A549 (cell line): ENCODE measurements around the gene TP53BP1. TPM values are rescaled to one million over a fixed set of nuclear protein-coding genes. Genes with fewer than 3 reads are reported as not detected.

ENCODE experiments used
- ATAC-seq, 2 experiments: fragments of 200-7000 bp in 1 of 2; fragments of >200 bp in 1 of 2; cut with Nextera tagmentation in 1 of 2; cut with Tn5 transposase in 1 of 2; 3 replicates each; pipeline versions ENCODE4 v1.8.0 to v1.9.1; 2018 to 2020; ENCODE audit warnings: mild to moderate bottlenecking in 1 of 2, moderate library complexity in 1 of 2
- CTCF ChIA-PET: fragments of 300-600 bp; sonication (Branson Sonifier 250); formaldehyde crosslinking; extraction: SDS; loops from one replicate; lab custom pipeline; 2021; ENCODE audit warnings: antibody characterized with exemption, inconsistent platforms; lab: Yijun Ruan, JAX
- POLR2A ChIA-PET: fragments of 350-600 bp; formaldehyde crosslinking; extraction: SDS; loops from one replicate; lab custom pipeline; 2021; ENCODE audit warnings: antibody characterized with exemption, inconsistent platforms; lab: Yijun Ruan, JAX
- DNase-seq, 2 experiments: peaks; one replicate each; pipeline versions ENCODE4 v3.0.0 to v3.0.0-alpha.2; 2011 to 2016; ENCODE audit warnings: low read depth in 1 of 2, low spot score in 1 of 2
- FAIRE-seq: peaks from 2 replicates; lab custom pipeline; 2011; peaks lifted over from hg19 to GRCh38; lab: Jason Lieb, UNC
- H3K27ac ChIP-seq, 2 experiments: fragments of >200 bp; sonication (Bioruptor Twin); formaldehyde crosslinking; 3 replicates each; pipeline ENCODE4 v1.5.1; 2016 to 2017
- H3K4me1 ChIP-seq: fragments of >200 bp; sonication (Bioruptor Twin); formaldehyde crosslinking; 3 replicates; pipeline ENCODE4 v1.6.1; 2016
- H3K4me2 ChIP-seq: fragments of >200 bp; sonication (Bioruptor Twin); formaldehyde crosslinking; 3 replicates; pipeline ENCODE4 v1.6.1; 2016
- H3K4me3 ChIP-seq: fragments of >200 bp; sonication (Bioruptor Twin); formaldehyde crosslinking; 3 replicates; pipeline ENCODE4 v1.5.1; 2016
- H3K9me3 ChIP-seq: fragments of >200 bp; sonication (Bioruptor Twin); formaldehyde crosslinking; 3 replicates; pipeline ENCODE4 v1.6.1; 2016
- CBX8 ChIP-seq: fragments of 200-600 bp; sonication (generic); IDR thresholded peaks from 2 replicates; pipeline ENCODE4 v1.6.1; 2016
- CHD4 ChIP-seq: fragments of 200-600 bp; sonication (generic); IDR thresholded peaks from 2 replicates; pipeline ENCODE4 v1.6.1; 2016; ENCODE audit warnings: antibody characterized with exemption, mild to moderate bottlenecking, borderline replicate concordance
- FOSB ChIP-seq: fragments of 250-450 bp; sonication (Bioruptor Pico); IDR thresholded peaks from 2 replicates; pipeline ENCODE4 v1.5.0; 2020; ENCODE audit warnings: mild to moderate bottlenecking, moderate library complexity
- GATA3 ChIP-seq: IDR thresholded peaks from 2 replicates; pipeline ENCODE4 v1.6.1; 2012; ENCODE audit warnings: borderline replicate concordance
- HDAC2 ChIP-seq: fragments of 200-600 bp; sonication (generic); IDR thresholded peaks from 2 replicates; pipeline ENCODE4 v1.6.1; 2016
- HEYL ChIP-seq: fragments of 250-450 bp; sonication (Bioruptor Pico); IDR thresholded peaks from 2 replicates; pipeline ENCODE4 v1.8.0; 2021; ENCODE audit warnings: mild to moderate bottlenecking, moderate library complexity
- HOXB13 ChIP-seq: fragments of 250-450 bp; sonication (Bioruptor Pico); IDR thresholded peaks from 2 replicates; pipeline ENCODE4 v1.5.0; 2020; ENCODE audit warnings: low read depth, mild to moderate bottlenecking, moderate library complexity
- MAZ ChIP-seq: fragments of 150-350 bp; IDR thresholded peaks from 2 replicates; pipeline ENCODE4 v1.6.1; 2014; ENCODE audit warnings: antibody characterized with exemption, low read depth, low read length, borderline replicate concordance
- PHF8 ChIP-seq: fragments of 200-600 bp; sonication (generic); IDR thresholded peaks from 2 replicates; pipeline ENCODE4 v1.6.1; 2016; ENCODE audit warnings: low read depth, mild to moderate bottlenecking, antibody characterized with exemption, moderate library complexity, borderline replicate concordance
- POLR2A ChIP-seq: IDR thresholded peaks from 2 replicates; pipeline ENCODE4 v1.6.1; 2012; ENCODE audit warnings: mild to moderate bottlenecking, low read length
- POLR2AphosphoS2 ChIP-seq: conservative IDR thresholded peaks from 2 replicates; pipeline ENCODE4 v1.6.1; 2012; ENCODE audit warnings: low read length, improper control_type of control experiment, inconsistent platforms
- RCOR1 ChIP-seq: fragments of 150-350 bp; IDR thresholded peaks from 2 replicates; pipeline ENCODE4 v1.6.1; 2014; ENCODE audit warnings: antibody characterized with exemption, low read length, low read depth
- SREBF2 ChIP-seq: fragments of 450-650 bp; IDR thresholded peaks from 2 replicates; pipeline ENCODE4 v1.6.1; 2014; ENCODE audit warnings: mild to moderate bottlenecking, moderate library complexity
- ZNF302 ChIP-seq: fragments of 250-450 bp; sonication (Bioruptor Pico); IDR thresholded peaks from 2 replicates; pipeline ENCODE4 v1.9.0; 2021; ENCODE audit warnings: inconsistent platforms, mild to moderate bottlenecking, moderate library complexity
- WGBS: methylation state at CpG from one replicate; pipeline ENCODE4 v1.1.6; 2017; ENCODE audit errors: missing lambda C conversion rate; 5-methylcytosine and 5-hydroxymethylcytosine counted together
- polyA plus RNA-seq, 4 experiments: library from polyadenylated mRNA; depleted of rRNA in 3 of 4; stranded (reverse); fragments of >200 nt; fragmentation: RNase III in 1 of 4; extraction: RNeasy Plus Mini Kit Qiagen cat#74134 plus additional on column Dnase treatment in 1 of 4; gene quantifications; 2 replicates in 3 of 4; 3 replicates in 1 of 4; pipeline ENCODE4 v1.2.3, GENCODE V29; 2011 to 2017
- TF ChIP-seq, protein P1 (sequence below): fragments of >200 bp; sonication (Bioruptor Twin); formaldehyde crosslinking; IDR thresholded peaks from 3 replicates; pipeline ENCODE4 v1.5.1; 2016
- TF ChIP-seq, protein P2 (sequence below): IDR thresholded peaks from 2 replicates; pipeline ENCODE4 v1.6.1; 2012; ENCODE audit warnings: low read depth, borderline replicate concordance
- TF ChIP-seq, protein P3 (sequence below): fragments of 250-450 bp; sonication (Bioruptor Pico); IDR thresholded peaks from 2 replicates; pipeline ENCODE4 v1.5.0; 2021; ENCODE audit warnings: mild to moderate bottlenecking, moderate library complexity, borderline replicate concordance
- TF ChIP-seq, protein P4 (sequence below): fragments of 150-350 bp; IDR thresholded peaks from 2 replicates; pipeline ENCODE4 v1.6.1; 2014; ENCODE audit warnings: low read depth, mild to moderate bottlenecking, low read length
- TF ChIP-seq, protein P5 (sequence below): IDR thresholded peaks from 2 replicates; pipeline ENCODE4 v1.6.1; 2012
- TF ChIP-seq, protein P6 (sequence below): fragments of 250-450 bp; sonication (Bioruptor Pico); IDR thresholded peaks from 2 replicates; pipeline ENCODE4 v1.5.0; 2020; ENCODE audit warnings: low read depth, mild to moderate bottlenecking, moderate library complexity
- TF ChIP-seq, protein P7 (sequence below): fragments of >200 bp; sonication (Bioruptor Twin); formaldehyde crosslinking; IDR thresholded peaks from 2 replicates; pipeline ENCODE4 v1.6.1; 2016

The TP53BP1 gene
- polyA plus RNA-seq, 2 of the 4 experiments (the other 2 are of a cell fraction) = 25.0 to 49.8 TPM

DNA sequence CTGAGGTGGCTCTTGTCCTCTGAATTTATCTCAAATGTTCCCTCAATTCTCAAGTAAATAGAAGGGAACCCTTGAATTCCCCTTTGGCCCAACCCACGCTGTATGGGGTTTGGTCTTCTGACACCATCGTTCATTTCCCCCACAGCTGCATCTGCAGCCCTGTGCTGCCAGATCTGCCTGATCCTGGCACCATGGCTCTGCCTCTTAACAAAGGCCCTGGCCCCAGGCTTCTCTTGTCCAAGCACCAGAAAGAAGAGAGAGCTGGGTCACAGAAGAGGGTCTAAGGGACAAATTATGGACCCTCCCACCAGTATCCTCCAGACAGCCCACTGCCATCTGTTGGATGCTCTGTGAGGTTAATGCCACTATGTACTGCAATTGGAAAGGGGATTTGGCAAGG, 26.2 kb upstream of the TP53BP1 start:
- no peak overlapping the region for H3K4me3 ChIP-seq
- H3K9me3 ChIP-seq = no peaks in the 10 kb centered on the region
- no peak for ATAC-seq
- no peak for TF ChIP-seq ZNF302 (CRISPR knock-in tag)
- TF ChIP-seq HDAC2 = no peak
- TF ChIP-seq, protein P1, sequence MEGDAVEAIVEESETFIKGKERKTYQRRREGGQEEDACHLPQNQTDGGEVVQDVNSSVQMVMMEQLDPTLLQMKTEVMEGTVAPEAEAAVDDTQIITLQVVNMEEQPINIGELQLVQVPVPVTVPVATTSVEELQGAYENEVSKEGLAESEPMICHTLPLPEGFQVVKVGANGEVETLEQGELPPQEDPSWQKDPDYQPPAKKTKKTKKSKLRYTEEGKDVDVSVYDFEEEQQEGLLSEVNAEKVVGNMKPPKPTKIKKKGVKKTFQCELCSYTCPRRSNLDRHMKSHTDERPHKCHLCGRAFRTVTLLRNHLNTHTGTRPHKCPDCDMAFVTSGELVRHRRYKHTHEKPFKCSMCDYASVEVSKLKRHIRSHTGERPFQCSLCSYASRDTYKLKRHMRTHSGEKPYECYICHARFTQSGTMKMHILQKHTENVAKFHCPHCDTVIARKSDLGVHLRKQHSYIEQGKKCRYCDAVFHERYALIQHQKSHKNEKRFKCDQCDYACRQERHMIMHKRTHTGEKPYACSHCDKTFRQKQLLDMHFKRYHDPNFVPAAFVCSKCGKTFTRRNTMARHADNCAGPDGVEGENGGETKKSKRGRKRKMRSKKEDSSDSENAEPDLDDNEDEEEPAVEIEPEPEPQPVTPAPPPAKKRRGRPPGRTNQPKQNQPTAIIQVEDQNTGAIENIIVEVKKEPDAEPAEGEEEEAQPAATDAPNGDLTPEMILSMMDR = no peak
- TF ChIP-seq, protein P2, sequence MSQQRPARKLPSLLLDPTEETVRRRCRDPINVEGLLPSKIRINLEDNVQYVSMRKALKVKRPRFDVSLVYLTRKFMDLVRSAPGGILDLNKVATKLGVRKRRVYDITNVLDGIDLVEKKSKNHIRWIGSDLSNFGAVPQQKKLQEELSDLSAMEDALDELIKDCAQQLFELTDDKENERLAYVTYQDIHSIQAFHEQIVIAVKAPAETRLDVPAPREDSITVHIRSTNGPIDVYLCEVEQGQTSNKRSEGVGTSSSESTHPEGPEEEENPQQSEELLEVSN = no peak
- TF ChIP-seq FOSB = no peak
- TF ChIP-seq, protein P3, sequence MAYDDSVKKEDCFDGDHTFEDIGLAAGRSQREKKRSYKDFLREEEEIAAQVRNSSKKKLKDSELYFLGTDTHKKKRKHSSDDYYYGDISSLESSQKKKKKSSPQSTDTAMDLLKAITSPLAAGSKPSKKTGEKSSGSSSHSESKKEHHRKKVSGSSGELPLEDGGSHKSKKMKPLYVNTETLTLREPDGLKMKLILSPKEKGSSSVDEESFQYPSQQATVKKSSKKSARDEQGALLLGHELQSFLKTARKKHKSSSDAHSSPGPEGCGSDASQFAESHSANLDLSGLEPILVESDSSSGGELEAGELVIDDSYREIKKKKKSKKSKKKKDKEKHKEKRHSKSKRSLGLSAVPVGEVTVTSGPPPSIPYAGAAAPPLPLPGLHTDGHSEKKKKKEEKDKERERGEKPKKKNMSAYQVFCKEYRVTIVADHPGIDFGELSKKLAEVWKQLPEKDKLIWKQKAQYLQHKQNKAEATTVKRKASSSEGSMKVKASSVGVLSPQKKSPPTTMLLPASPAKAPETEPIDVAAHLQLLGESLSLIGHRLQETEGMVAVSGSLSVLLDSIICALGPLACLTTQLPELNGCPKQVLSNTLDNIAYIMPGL = no peak
- no peak for TF ChIP-seq RCOR1
- no peak for TF ChIP-seq POLR2A
- TF ChIP-seq POLR2AphosphoS2 = no peak
- TF ChIP-seq CHD4 = no peak
- TF ChIP-seq MAZ = no peak
- no peak for TF ChIP-seq HOXB13
- TF ChIP-seq, protein P4, sequence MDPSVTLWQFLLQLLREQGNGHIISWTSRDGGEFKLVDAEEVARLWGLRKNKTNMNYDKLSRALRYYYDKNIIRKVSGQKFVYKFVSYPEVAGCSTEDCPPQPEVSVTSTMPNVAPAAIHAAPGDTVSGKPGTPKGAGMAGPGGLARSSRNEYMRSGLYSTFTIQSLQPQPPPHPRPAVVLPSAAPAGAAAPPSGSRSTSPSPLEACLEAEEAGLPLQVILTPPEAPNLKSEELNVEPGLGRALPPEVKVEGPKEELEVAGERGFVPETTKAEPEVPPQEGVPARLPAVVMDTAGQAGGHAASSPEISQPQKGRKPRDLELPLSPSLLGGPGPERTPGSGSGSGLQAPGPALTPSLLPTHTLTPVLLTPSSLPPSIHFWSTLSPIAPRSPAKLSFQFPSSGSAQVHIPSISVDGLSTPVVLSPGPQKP = no peak
- TF ChIP-seq, protein P5, sequence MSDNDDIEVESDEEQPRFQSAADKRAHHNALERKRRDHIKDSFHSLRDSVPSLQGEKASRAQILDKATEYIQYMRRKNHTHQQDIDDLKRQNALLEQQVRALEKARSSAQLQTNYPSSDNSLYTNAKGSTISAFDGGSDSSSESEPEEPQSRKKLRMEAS = no peak
- no peak for TF ChIP-seq GATA3
- TF ChIP-seq PHF8 = no peak
- TF ChIP-seq, all 56 proteins: peak for 0
- Histone ChIP-seq H3K4me1 (no peaks in the 10 kb centered on the region), H3K4me2 (no peak overlapping the region), H3K27ac (no peak overlapping the region)
- DNase-seq (no peak), FAIRE-seq (no peak)
- 80% methylated on average over 2 of the region's 2 CpGs for WGBS
- ChIA-PET POLR2A (no interaction called here), CTCF (no interaction called here)

DNA sequence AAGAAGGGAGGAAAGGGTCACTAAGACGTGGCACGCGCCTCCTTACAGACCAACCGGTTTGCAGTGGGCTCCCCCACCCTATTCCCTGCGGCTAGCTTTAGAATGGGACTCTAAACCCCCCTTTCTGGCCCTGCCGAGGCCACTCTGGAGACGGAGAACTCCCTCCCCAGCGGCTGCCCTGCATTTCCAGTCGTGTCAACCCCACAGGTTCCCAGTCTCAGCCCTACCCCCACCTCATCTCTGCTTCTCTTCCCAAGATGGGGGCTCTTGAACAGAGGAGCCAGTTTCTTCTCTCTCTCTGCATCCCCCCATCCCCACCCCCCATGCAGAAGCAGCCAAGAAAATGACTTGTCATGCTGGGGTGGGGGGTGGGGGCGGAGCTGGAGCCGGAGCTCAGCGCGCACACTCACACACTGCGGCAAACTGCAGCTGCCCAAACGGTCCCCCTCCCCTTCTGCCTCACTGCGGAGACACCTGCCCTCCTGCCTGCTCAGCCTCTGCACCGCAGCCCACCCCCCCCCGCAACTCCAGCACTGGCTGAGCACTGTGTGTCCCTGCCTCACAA, 25.3 kb upstream of the TP53BP1 start:
- Histone ChIP-seq H3K27ac (no peak overlapping the region), H3K4me2 (no peak overlapping the region), H3K4me1 (no peaks in the 10 kb centered on the region), H3K9me3 (no peaks in the 10 kb centered on the region), H3K4me3 (no peak overlapping the region)
- no peak for DNase-seq
- no peak; a peak in 1 of 6 replicates for ATAC-seq
- 82% methylated on average over 9 of the region's 18 CpGs for WGBS
- TF ChIP-seq, protein P1 = no peak
- TF ChIP-seq, protein P6, sequence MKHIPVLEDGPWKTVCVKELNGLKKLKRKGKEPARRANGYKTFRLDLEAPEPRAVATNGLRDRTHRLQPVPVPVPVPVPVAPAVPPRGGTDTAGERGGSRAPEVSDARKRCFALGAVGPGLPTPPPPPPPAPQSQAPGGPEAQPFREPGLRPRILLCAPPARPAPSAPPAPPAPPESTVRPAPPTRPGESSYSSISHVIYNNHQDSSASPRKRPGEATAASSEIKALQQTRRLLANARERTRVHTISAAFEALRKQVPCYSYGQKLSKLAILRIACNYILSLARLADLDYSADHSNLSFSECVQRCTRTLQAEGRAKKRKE (CRISPR knock-in tag) = no peak
- TF ChIP-seq HEYL (CRISPR knock-in tag) (no peak), CBX8 (no peak), SREBF2 (no peak), CHD4 (no peak), GATA3 (no peak), POLR2A (no peak), ZNF302 (CRISPR knock-in tag) (no peak)
- TF ChIP-seq, protein P7, sequence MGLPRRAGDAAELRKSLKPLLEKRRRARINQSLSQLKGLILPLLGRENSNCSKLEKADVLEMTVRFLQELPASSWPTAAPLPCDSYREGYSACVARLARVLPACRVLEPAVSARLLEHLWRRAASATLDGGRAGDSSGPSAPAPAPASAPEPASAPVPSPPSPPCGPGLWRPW = no peak
- POLR2A ChIA-PET = no interaction called here
- FAIRE-seq = no peak
- CTCF ChIA-PET = no interaction called here
